ENCODE measurements around the gene RBM23. TPM values are rescaled to one million over a fixed set of nuclear protein-coding genes. Genes with fewer than 3 reads are reported as not detected.

The RBM23 gene
- total and polyA plus RNA-seq, 12 donors = 24.0 to 58.1 (median 34.8) TPM

DNA sequence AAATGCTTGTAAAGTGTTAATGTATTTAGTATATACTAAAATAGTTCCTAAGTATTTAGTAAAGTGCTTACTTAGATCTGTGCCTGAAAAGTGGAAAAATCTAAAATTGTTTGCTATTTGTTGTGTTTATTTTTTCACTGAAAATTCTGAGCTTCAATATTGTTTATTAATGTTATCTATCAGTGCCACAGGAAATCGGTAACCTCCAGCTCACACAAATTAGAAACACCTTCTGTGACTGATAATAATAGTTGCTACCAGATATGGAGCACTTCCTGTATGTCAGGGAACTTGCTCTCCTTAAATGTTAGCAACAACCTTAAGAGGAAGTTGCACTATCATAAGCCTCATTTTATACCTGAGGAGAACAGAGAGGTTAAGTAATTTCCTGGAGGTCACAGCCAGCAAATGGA is 48.1 kb downstream of the RBM23 start:
- H3K27me3 ChIP-seq = no peaks in the 10 kb centered on the region
- intact Hi-C loops (cut with DNase I) = loop anchor here in 2 of 10 donors (5.0 kb wide), 1 partner anchor 46 kb away; the partner anchor contains the start of gene RBM23 (in 2 of the 2)
- H3K36me3 ChIP-seq = peaks cover 0 to 29% (median 21%) of the 10 kb centered on the region in 9 donors
- H3K4me3 ChIP-seq = peak overlapping the region; percentile 23 to 97 (median 86)
- peaks cover 2 to 33% (median 21%) of the 10 kb centered on the region in 9 donors for H3K4me1 ChIP-seq
- 3 to 6% methylated on average over 1 of the region's 1 CpG for WGBS, 2 donors
- TF ChIP-seq, protein P1, sequence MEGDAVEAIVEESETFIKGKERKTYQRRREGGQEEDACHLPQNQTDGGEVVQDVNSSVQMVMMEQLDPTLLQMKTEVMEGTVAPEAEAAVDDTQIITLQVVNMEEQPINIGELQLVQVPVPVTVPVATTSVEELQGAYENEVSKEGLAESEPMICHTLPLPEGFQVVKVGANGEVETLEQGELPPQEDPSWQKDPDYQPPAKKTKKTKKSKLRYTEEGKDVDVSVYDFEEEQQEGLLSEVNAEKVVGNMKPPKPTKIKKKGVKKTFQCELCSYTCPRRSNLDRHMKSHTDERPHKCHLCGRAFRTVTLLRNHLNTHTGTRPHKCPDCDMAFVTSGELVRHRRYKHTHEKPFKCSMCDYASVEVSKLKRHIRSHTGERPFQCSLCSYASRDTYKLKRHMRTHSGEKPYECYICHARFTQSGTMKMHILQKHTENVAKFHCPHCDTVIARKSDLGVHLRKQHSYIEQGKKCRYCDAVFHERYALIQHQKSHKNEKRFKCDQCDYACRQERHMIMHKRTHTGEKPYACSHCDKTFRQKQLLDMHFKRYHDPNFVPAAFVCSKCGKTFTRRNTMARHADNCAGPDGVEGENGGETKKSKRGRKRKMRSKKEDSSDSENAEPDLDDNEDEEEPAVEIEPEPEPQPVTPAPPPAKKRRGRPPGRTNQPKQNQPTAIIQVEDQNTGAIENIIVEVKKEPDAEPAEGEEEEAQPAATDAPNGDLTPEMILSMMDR (IDR thresholded peaks at IDR 0.05) = no peak
- peak in 7 of 8 donors; percentile 1 to 26 (median 19) for ATAC-seq
- H3K27ac ChIP-seq = peak overlapping the region; percentile 95 to 99 (median 98)
- H3K9me3 ChIP-seq = no peaks in the 10 kb centered on the region
- no peak for DNase-seq

DNA sequence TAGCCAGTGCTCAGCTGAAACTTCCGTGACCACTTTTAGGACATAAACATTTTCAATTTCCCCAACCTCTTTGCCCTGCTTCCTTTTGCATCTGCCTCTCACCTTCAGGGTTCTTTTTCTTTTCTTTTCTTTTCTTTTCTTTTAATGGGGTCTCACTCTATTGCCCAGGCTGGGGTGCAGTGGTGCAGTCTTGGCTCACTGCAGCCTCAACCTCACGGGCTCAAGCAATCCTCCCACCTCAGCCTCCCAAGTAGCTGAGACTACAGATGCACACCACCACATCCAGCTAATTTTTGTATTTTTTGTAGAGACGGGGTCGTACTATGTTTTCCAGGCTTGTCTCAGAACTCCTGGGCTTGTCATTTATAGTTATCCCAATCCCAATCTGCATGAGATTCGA is 52.1 kb downstream of the RBM23 start:
- H3K27ac ChIP-seq = no peak overlapping the region
- TF ChIP-seq, protein P1 (IDR thresholded peaks at IDR 0.05) = no peak
- H3K4me1 ChIP-seq = peaks cover 0 to 21% (median 11%) of the 10 kb centered on the region in 9 donors
- H3K36me3 ChIP-seq = no peaks in the 10 kb centered on the region
- DNase-seq = no peak
- ATAC-seq = no peak
- H3K4me3 ChIP-seq = no peak overlapping the region
- H3K9me3 ChIP-seq = no peaks in the 10 kb centered on the region
- intact Hi-C loops (cut with DNase I) = no loop called here
- no peaks in the 10 kb centered on the region for H3K27me3 ChIP-seq
- 96 to 97% methylated on average over 5 of the region's 5 CpGs for WGBS, 2 donors

DNA sequence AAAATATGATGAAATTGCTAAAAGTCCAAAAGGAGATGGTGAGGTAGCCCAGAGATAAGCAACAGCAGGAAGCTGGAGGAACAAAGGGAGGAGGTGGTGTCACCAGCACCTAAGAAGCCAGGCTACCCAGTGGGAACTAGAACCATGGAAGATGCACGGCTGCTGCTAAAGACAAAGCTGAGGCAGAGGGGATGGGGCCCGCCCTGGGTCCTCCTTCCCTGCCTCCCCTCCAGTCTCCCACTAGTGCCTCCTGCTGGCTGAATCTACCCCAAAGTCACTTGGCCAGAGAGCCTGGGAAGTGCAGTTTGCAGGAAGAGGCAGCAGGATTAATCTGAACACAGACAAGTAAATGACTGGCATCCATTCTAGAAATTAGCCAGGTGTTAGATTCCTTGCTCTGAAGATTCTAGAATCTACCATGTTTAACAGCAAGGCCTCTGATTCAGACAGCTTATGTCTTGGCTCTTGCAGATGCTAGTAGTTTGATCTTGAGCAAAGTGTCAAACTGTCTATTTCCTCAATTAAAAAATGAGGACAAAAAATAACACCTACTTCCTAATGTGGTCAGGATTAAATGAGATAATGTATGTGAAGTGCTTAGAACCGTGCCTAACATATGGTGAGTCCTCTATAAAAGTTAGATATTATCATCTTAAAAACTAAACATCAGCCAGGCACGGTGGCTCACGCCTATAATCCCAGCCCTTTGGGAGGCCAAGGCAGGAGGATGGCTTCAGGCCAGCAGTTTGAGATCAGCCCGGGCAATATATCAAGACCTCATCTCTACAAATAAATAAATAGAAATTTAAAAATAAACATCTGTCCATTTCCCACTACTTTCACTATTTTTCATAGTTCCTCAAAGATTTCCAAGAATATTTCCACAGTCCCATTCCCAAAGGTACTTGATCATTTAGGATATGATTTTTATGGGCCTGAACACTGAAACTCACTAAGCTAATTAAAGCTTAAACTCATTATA is 53.2 kb downstream of the RBM23 start:
- Histone ChIP-seq H3K4me1 (peaks cover 0 to 17% (median 8%) of the 10 kb centered on the region in 9 donors), H3K27me3 (no peaks in the 10 kb centered on the region), H3K9me3 (no peaks in the 10 kb centered on the region), H3K27ac (no peak overlapping the region), H3K4me3 (no peak overlapping the region), H3K36me3 (no peaks in the 10 kb centered on the region)
- TF ChIP-seq, protein P1 (IDR thresholded peaks at IDR 0.05) = peak in 3 of 9 donors; percentile 16 to 35 (median 22)
- intact Hi-C loops (cut with DNase I) = no loop called here
- DNase-seq (no peak), ATAC-seq (no peak)
- WGBS, 2 donors = 60% methylated on average over 6 of the region's 6 CpGs

DNA sequence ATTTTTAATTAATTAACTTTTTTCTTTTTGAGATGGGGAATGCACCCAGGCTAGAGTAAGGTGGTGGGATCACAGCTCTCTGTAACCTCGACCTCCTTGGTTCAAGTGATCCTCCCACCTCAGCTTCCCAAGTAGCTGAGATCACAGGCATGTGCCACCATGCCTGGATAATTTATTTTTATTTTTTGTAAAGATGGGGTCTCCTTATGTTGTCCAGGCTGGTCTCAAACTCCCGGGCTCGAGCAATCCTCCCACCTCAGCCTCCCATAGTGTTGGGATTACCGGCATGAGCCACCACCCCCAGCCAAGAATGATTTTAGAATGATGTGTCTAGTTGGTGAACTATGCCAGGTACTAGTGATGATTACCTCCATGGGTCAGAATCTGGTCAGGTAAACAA is 54.0 kb downstream of the RBM23 start:
- Histone ChIP-seq H3K4me1 (peaks cover 0 to 10% (median under 1%) of the 10 kb centered on the region in 9 donors), H3K4me3 (no peak overlapping the region), H3K9me3 (no peaks in the 10 kb centered on the region), H3K27me3 (no peaks in the 10 kb centered on the region), H3K36me3 (no peaks in the 10 kb centered on the region), H3K27ac (no peak overlapping the region)
- 89 to 90% methylated on average over 4 of the region's 4 CpGs for WGBS, 2 donors
- TF ChIP-seq, protein P1 (IDR thresholded peaks at IDR 0.05) = no peak
- DNase-seq (no peak), ATAC-seq (no peak)
- intact Hi-C loops (cut with DNase I) = no loop called here
